H1 (cell line): ENCODE measurements around the gene NOL4L. TPM values are rescaled to one million over a fixed set of nuclear protein-coding genes. Genes with fewer than 3 reads are reported as not detected.

ENCODE experiments used
- BRCA1 ChIP-seq: IDR thresholded peaks from 2 replicates; pipeline ENCODE4 v1.6.1; 2012; ENCODE audit warnings: low read depth, low read length, improper control_type of control experiment
- CBX5 ChIP-seq: fragments of 300-800, 300-1000 bp; sonication (generic); IDR thresholded peaks from 2 replicates; pipeline ENCODE4 v1.7.1; 2016; ENCODE audit warnings: antibody characterized with exemption, low read length, low read depth
- CBX8 ChIP-seq: fragments of 300-800, 300-1000 bp; sonication (generic); IDR thresholded peaks from 2 replicates; pipeline ENCODE4 v1.7.1; 2016; ENCODE audit warnings: low read depth, low read length, borderline replicate concordance
- CHD7 ChIP-seq: fragments of 300-600 bp; sonication (generic); IDR thresholded peaks from 2 replicates; pipeline ENCODE4 v1.7.1; 2012; ENCODE audit warnings: low read length, moderate library complexity, mild to moderate bottlenecking, inconsistent platforms; ENCODE audit not compliant: insufficient replicate concordance
- EP300 ChIP-seq, 2 experiments: IDR thresholded peaks; 1 replicate in 1 of 2; 2 replicates in 1 of 2; pipeline ENCODE4 v1.6.1; 2011 to 2012; ENCODE audit warnings: low read depth in 2 of 2, low read length in 2 of 2, mild to moderate bottlenecking in 2 of 2, borderline replicate concordance in 1 of 2, inconsistent platforms in 1 of 2, moderate library complexity in 1 of 2
- EZH2 ChIP-seq: fragments of 200-600 bp; sonication (generic); IDR thresholded peaks from 2 replicates; pipeline ENCODE4 v1.7.1; 2012; ENCODE audit warnings: low read depth, mild to moderate bottlenecking, moderate library complexity, low read length, inconsistent platforms; ENCODE audit not compliant: severe bottlenecking
- FOSL1 ChIP-seq: IDR thresholded peaks from 2 replicates; pipeline ENCODE4 v1.6.1; 2011; ENCODE audit warnings: mild to moderate bottlenecking, low read depth, low read length, moderate library complexity; ENCODE audit not compliant: insufficient read depth
- JUND ChIP-seq: IDR thresholded peaks from 2 replicates; pipeline ENCODE4 v1.6.1; 2011; ENCODE audit warnings: mild to moderate bottlenecking, improper control_type of control experiment, low read length
- MAFK ChIP-seq: IDR thresholded peaks from 2 replicates; pipeline ENCODE4 v1.6.1; 2012; ENCODE audit warnings: low read depth, mild to moderate bottlenecking, improper control_type of control experiment, low read length
- TAF7 ChIP-seq: optimal IDR thresholded peaks from 2 replicates; pipeline ENCODE3; 2011; ENCODE audit warnings: low read depth, mild to moderate bottlenecking, inconsistent platforms, low read length, moderate library complexity, borderline replicate concordance
- ZNF274 ChIP-seq: IDR thresholded peaks from 2 replicates; pipeline ENCODE4 v1.7.0; 2012; ENCODE audit warnings: low read length, borderline replicate concordance; ENCODE audit errors: extremely low read depth
- polyA plus RNA-seq, 7 experiments: library from polyadenylated mRNA; depleted of rRNA in 3 of 7; stranded (reverse) in 5 of 7; unstranded in 2 of 7; fragments of >200 nt in 5 of 7; fragments of 200-250 nt in 2 of 7; gene quantifications; 1 replicate in 5 of 7; 2 replicates in 1 of 7; 4 replicates in 1 of 7; pipeline versions ENCODE4 v1.2.1 to v1.2.3, GENCODE V29; 2011 to 2013; ENCODE audit warnings: missing spikeins in 2 of 7, mixed read lengths in 2 of 7
- total RNA-seq: library from RNA; stranded (reverse); fragmentation: NEBNext Ultra II Directional; extraction: Animal tissue kit (Norgen Biotek cat#: 25700); gene quantifications from 2 replicates; pipeline ENCODE4 v1.2.1, GENCODE V29; 2021

Gene NOL4L
- total and polyA plus RNA-seq, 2 of the 8 experiments (the other 6 are each of a cell fraction or from before 2014, with no cell fraction given) = 15.3 to 23.7 TPM

GRCh38 chr20:32431457-32431856 lies 153.7 kb downstream of the NOL4L start (continued):
- TF ChIP-seq CHD7 (no peak), EZH2 (no peak), MAFK (no peak), JUND (no peak), CBX8 (no peak), CBX5 (no peak), FOSL1 (no peak), EP300 (IDR thresholded peaks at IDR 0.05; ENCODE audit: borderline replicate concordance in 1 of 2, low read depth in 2 of 2, low read length in 2 of 2) (no peak), BRCA1 (no peak), TAF7 (no peak), ZNF274 (no peak)
